SU-DHL-6 (cell line): ENCODE results near the gene CD209.

ENCODE experiments used
- CTCF ChIP-seq: fragments of 200-600 bp; sonication (generic); IDR thresholded peaks from one replicate; pipeline ENCODE4 v1.5.1; 2017; ENCODE audit warnings: antibody characterized with exemption, mild to moderate bottlenecking, low read length, moderate library complexity; ENCODE audit not compliant: insufficient read depth, poor library complexity, severe bottlenecking
- EZH2phosphoT487 ChIP-seq: fragments of 200-600 bp; sonication (generic), shearing (Covaris generic); conservative IDR thresholded peaks from 2 replicates; pipeline ENCODE4 v1.6.1; 2018; ENCODE audit warnings: mild to moderate bottlenecking, antibody characterized with exemption, low read length, moderate library complexity, mixed read lengths

GRCh38 chr19:7744199-7744786, 3.0 kb downstream of the CD209 start:
- no peak for TF ChIP-seq CTCF
- no peak for TF ChIP-seq EZH2phosphoT487
